Gastrocnemius medialis (tissue), 4 donors: ENCODE data around the gene ZDHHC1. TPM values are rescaled to one million over a fixed set of nuclear protein-coding genes. Genes with fewer than 3 reads are reported as not detected.

Source experiments
- ATAC-seq, 2 donors: fragments of 150-250 bp; one replicate each; pipeline ENCODE4 v1.9.1; 2016
- DNase-seq, 2 donors: peaks; one replicate each; pipeline ENCODE4 v3.0.0-alpha.2; 2019
- H3K27ac ChIP-seq, 4 donors: fragments of 200-600 bp; sonication (generic); 1 replicate in 1 of 4; 2 replicates in 3 of 4; pipeline ENCODE4 v1.5.1; 2016 to 2018; ENCODE audit warnings: mild to moderate bottlenecking in 2 of 4, moderate library complexity in 1 of 4
- H3K27me3 ChIP-seq, 3 donors: fragments of 200-600 bp; sonication (generic) in 2 of 3; 1 replicate in 1 of 3; 2 replicates in 2 of 3; pipeline versions ENCODE4 v1.5.1 to v1.6.0; 2016 to 2019; ENCODE audit warnings: mild to moderate bottlenecking in 1 of 3, moderate library complexity in 1 of 3
- H3K36me3 ChIP-seq, 2 donors: fragments of 200-600 bp; sonication (generic) in 1 of 2; one replicate each; pipeline ENCODE4 v1.5.1; 2017 to 2018
- H3K4me1 ChIP-seq, 2 donors: fragments of 200-600 bp; sonication (generic) in 1 of 2; one replicate each; pipeline ENCODE4 v1.5.1; 2016 to 2017; ENCODE audit warnings: mild to moderate bottlenecking in 2 of 2
- H3K4me3 ChIP-seq, 4 donors: fragments of 200-600 bp; sonication (generic) in 3 of 4; 1 replicate in 1 of 4; 2 replicates in 3 of 4; pipeline ENCODE4 v1.5.1; 2016 to 2019; ENCODE audit warnings: mild to moderate bottlenecking in 2 of 4
- H3K9me3 ChIP-seq, 3 donors: fragments of 200-600 bp; sonication (generic) in 2 of 3; 1 replicate in 1 of 3; 2 replicates in 2 of 3; pipeline ENCODE4 v1.5.1; 2016 to 2019
- CTCF ChIP-seq, 5 experiments: fragments of 450-650 bp in 3 of 5; fragments of 200-600 bp in 2 of 5; sonication (generic) in 2 of 5; IDR thresholded peaks in 4 of 5; conservative IDR thresholded peaks in 1 of 5; 1 replicate in 4 of 5; 2 replicates in 1 of 5; pipeline ENCODE4 v1.5.1; 2016 to 2019; ENCODE audit warnings: antibody characterized with exemption in 5 of 5, mild to moderate bottlenecking in 3 of 5, moderate library complexity in 3 of 5
- POLR2A ChIP-seq, 2 donors: fragments of 450-650 bp; IDR thresholded peaks; one replicate each; pipeline ENCODE4 v1.6.1; 2017; ENCODE audit warnings: antibody characterized with exemption in 2 of 2, mild to moderate bottlenecking in 2 of 2, moderate library complexity in 2 of 2
- in situ Hi-C, 4 donors: fragments of 200-750 bp; cut with MboI; loops; one replicate each; pipeline versions ENCODE4 v1.15.0 to v1.8.0; 2017; ENCODE audit warnings: low sequenced_read_pairs in 4 of 4
- intact Hi-C: fragments of 100-400 bp; cut with DNase I; formaldehyde crosslinking; loops from one replicate; pipeline ENCODE4 v1.15.1; 2023; ENCODE audit warnings: low total_unique reads
- total RNA-seq, 4 donors: library from RNA; depleted of rRNA; stranded (reverse); fragments of >200 nt; gene quantifications; one replicate each; pipeline versions ENCODE4 v1.1.0 to v1.2.3, GENCODE V29; 2016

Gene ZDHHC1
- total RNA-seq, 4 donors from 2014 or later, result 4.4 to 11.0 (median 8.9) TPM

GRCh38 chr16:67396159-67397035 lies 19.9 kb downstream of the ZDHHC1 start:
- intact Hi-C loops (no loop called here), in situ Hi-C loops (no loop called here)
- TF ChIP-seq CTCF (IDR thresholded peaks at IDR 0.05 in 4 of 5, conservative IDR thresholded peaks at IDR 0.05 in 1 of 5), result no peak
- Histone ChIP-seq H3K9me3 (no peaks in the 10 kb centered on the region), H3K27me3 (no peaks in the 10 kb centered on the region), H3K4me1 (peaks cover 45 to 60% of the 10 kb centered on the region in 2 donors), H3K36me3 (no peaks in the 10 kb centered on the region), H3K27ac (peak overlapping the region; percentile 60 to 72 (median 66)), H3K4me3 (no peak overlapping the region)
- ATAC-seq (peak; percentile 20 to 27), DNase-seq (peak; percentile 52 to 72)

DNA sequence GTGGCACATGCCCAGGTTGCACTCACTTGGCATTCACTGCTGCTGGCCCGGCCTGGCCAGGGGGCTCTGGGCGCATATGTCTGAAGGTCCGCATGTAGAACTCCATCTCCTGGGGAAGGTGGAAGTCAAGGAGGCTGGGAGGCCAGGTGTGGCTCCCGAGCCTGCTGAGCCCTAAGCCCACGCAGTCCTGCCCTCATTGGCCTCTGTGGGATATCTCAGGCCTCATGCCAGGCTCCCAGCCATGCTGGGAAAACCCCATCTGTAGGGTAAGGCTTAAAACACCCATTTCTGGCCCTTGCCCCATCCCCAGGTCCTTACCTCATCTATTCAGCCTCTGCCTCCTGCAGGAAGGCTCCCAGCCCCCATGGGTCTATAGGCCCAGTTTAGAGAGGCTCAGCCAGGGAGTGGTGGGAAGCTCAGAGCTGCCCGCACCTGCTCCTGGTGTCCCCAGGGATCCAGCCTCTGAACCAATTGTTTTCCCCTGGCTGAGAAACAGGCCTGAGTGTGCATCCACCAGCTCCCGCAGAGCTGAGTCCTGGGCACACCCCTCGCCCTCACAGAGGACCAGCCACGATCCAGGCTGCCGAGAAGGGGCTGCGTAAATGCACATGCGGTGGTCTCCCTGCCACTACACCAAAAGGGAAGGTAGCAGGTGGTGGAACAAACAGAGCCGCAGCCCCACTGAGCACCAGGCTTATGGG lies 20.7 kb downstream of the ZDHHC1 start:
- intact Hi-C loops, result no loop called here
- TF ChIP-seq POLR2A (IDR thresholded peaks at IDR 0.05) (no peak), CTCF (IDR thresholded peaks at IDR 0.05 in 4 of 5, conservative IDR thresholded peaks at IDR 0.05 in 1 of 5) (no peak)
- DNase-seq, result no peak
- ATAC-seq, result no peak
- Histone ChIP-seq H3K36me3 (no peaks in the 10 kb centered on the region), H3K27ac (peak overlapping the region; percentile 18 to 70 (median 58)), H3K27me3 (no peaks in the 10 kb centered on the region), H3K9me3 (no peaks in the 10 kb centered on the region), H3K4me1 (peaks cover 53 to 66% of the 10 kb centered on the region in 2 donors), H3K4me3 (no peak overlapping the region)
- in situ Hi-C loops, result no loop called here

GRCh38 chr16:67395105-67395457 lies 21.2 kb downstream of the ZDHHC1 start:
- Histone ChIP-seq H3K4me3 (no peak overlapping the region), H3K27me3 (no peaks in the 10 kb centered on the region), H3K27ac (peak overlapping the region in 3 of 4 donors; percentile 18 to 82 (median 70)), H3K4me1 (peaks cover 55 to 68% of the 10 kb centered on the region in 2 donors), H3K9me3 (no peaks in the 10 kb centered on the region), H3K36me3 (no peaks in the 10 kb centered on the region)
- DNase-seq (no peak), ATAC-seq (no peak)
- in situ Hi-C loops (no loop called here), intact Hi-C loops (no loop called here)
- TF ChIP-seq CTCF (IDR thresholded peaks at IDR 0.05 in 4 of 5, conservative IDR thresholded peaks at IDR 0.05 in 1 of 5) (no peak), POLR2A (IDR thresholded peaks at IDR 0.05) (no peak)

GRCh38 chr16:67394155-67395104 lies 21.8 kb downstream of the ZDHHC1 start:
- Histone ChIP-seq H3K4me1 (peaks cover 53 to 68% of the 10 kb centered on the region in 2 donors), H3K27me3 (no peaks in the 10 kb centered on the region), H3K9me3 (no peaks in the 10 kb centered on the region), H3K36me3 (no peaks in the 10 kb centered on the region), H3K4me3 (peak overlapping the region; percentile 52 to 60 (median 57)), H3K27ac (peak overlapping the region; percentile 66 to 85 (median 75))
- intact Hi-C loops, result no loop called here
- in situ Hi-C loops, result no loop called here
- TF ChIP-seq POLR2A (IDR thresholded peaks at IDR 0.05) (no peak), CTCF (IDR thresholded peaks at IDR 0.05 in 4 of 5, conservative IDR thresholded peaks at IDR 0.05 in 1 of 5) (no peak)
- ATAC-seq (no peak), DNase-seq (peak in 1 of 2 donors; percentile 14)
